GM19438 (cell line): Measurements from ENCODE around the gene JPT2.

Experiments used
- ATAC-seq: cut with Tn5 transposase; IDR thresholded peaks from one replicate; pipeline ENCODE4 v1.9.1; 2021; ENCODE audit warnings: low read depth; ENCODE audit not compliant: unreplicated experiment

Gene JPT2

GRCh38 chr16:1651094-1651973 lies 26.7 kb upstream of the JPT2 start:
- ATAC-seq = no peak

- no peak for ATAC-seq
Measured at GRCh38 chr16:1651974-1652312, 26.1 kb upstream of the JPT2 start.

DNA sequence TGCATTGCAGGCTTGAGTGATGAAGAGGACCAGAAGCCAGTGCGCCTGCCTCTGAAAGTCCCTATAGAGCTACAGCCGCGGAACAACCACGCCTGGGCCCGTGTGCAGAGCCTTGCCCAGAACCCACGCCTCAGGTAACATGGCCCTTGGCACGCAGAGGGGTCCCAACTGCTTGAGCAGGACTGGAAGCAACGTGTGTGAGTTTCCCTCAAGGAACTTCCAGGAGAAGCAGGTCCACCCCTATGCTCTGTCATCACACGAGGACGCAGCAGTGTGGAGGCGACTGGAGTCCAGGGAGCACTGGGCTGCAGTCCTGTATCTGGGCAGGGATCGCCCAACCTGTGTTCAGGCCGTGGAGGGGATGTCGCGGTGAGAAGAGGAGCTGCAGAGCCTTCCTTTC lies 25.1 kb upstream of the JPT2 start:
- no peak for ATAC-seq

- ATAC-seq = no peak
Measured at GRCh38 chr16:1654505-1655268, 23.4 kb upstream of the JPT2 start.

- ATAC-seq = no peak
Measured at GRCh38 chr16:1655269-1655807, 22.7 kb upstream of the JPT2 start.

DNA sequence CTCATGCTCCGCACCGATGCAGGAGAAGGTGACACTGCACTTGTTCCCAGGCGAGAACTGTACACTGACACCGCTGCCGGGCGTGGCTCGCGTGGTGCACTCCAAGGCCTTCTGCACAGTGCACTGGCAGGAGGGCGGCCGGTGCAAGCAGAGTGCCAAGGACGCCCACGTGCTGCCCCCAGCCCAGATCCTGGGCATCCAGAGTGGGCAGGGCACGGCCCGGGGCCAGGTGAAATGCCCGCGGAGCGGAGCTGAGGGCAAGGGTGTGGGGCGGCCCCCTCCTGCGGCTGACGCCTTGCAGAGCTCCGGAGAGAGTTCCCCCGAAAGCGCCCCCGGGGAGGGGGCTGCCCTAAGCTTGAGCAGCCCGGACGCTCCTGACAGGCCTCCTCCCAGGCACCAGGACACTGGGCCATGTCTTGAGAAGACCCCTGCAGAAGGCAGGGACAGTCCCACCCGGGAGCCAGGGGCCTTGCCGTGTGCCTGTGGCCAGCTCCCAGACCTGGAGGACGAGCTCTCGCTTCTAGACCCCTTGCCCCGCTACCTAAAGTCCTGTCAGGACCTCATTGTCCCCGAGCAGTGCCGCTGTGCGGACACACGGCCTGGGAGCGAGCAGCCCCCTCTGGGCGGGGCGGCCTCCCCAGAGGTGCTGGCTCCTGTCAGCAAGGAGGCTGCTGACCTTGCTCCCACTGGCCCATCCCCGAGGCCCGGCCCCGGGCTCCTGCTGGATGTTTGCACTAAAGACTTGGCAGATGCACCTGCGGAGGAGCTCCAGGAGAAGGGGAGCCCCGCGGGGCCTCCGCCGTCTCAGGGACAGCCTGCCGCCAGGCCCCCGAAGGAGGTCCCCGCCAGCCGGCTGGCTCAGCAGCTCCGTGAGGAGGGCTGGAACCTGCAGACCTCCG lies 21.9 kb upstream of the JPT2 start:
- ATAC-seq = no peak

DNA sequence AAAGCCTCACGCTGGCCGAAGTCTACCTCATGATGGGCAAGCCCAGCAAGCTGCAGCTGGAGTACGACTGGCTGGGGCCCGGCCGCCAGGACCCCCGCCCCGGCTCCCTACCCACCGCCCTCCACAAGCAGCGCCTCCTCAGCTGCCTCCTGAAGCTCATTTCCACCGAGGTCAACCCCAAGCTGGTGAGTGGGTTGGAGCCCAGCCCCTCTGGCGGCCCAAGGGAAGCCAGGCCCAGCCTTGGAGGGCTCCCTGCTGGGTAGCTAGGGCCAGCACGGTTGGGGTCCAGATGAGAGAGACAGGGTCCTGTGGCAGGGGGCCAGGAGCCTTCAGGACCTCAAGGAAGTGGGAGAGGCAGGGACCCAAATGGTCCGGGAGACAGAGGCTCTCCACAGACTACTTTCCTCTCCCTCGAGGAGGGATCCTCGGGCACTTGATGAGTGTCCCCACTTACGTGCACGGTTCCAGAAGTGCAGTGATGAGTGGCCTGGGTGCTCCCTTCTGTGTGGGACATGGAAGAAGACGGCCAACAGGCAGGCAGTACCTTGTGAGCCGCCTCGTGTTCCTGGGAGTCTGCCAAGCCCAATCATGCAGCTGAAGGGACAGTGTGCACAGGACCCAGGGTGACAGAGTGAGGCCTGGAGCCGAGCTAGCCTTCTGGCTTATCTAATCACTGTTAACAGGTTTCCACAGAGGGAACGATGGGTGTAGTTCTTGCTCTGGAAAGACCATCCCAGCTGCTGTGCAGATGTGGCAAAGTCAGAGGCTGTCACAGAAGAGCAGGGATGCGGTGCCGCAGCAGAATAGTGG lies 21.1 kb upstream of the JPT2 start:
- no peak for ATAC-seq

DNA sequence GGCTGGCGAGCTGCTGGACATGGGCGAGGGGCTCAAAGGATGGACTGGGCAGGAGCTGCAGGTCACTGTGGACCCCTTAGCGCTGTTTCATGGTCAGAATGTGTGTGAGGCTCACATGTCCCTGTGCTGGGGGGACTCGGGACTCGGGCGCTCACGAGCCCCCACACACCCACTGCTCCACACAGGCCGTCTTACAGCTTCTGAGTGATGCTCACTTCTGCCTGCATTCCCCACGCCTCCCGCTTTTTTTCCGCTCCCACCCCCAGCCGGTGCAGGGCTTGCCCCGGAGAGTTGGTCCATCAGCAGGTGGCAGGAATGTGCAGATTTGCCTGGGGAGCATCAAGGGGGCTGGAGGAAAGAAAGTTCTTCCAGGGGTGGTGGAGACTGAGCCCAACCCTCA lies 20.2 kb upstream of the JPT2 start:
- no peak for ATAC-seq

DNA sequence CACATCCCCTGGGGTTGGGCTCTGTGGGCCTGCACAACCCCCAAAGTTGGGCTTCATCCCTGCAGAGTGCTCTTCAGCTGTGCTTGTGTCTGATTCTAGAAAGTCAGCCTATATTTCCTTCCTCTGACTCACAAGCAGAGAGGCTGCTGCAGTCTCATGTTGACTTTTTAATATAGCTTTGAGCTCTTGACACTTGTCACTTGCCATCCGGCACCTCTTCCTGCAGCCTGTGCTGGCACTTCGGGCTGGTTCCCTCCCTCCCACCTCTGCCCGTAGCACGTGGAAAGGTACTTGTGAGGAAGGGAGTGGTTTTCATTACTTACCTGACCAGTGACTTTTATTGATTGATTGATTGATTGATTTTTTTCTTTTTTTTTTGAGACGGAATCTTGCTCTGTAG lies 19.0 kb upstream of the JPT2 start:
- ATAC-seq = no peak

DNA sequence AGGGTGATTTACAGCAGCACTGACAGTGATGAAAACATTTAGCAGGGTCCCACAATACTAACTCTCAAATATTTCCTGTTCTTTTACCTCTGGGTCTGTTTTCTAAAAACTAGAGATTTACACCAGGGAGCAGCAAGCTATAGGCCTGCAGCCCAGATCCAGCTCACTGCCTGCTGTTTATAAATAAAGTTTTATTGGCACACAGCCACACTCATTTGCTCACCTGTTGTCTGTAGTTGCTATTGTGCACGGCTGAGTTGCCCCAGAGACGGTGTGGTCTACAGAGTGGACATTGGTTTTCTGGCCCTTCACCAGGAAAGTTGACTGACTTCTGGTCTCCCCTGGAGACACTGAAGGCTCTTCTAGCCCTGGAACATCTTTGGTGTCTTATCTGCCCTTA lies 16.3 kb upstream of the JPT2 start:
- no peak for ATAC-seq

DNA sequence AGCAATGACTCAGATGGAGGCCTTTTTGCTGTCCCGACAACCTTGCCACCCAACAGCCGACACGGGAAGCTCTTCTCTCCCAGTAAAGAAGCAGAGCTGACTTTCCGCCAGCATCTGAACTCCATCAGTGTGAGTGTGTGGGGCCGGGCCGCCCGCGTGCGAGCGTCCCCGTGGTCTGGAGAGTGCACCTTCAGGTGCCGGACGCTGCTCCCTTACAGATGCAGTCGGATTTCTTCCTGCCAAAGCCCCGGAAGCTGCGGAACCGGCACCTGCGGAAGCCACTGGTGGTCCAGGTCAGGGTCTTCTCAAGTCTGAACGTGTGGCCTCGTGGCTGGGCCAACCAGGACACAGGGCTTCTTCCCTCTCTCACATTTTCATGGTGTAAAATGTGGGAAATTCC lies 15.5 kb upstream of the JPT2 start:
- ATAC-seq = no peak

- no peak for ATAC-seq
Measured at GRCh38 chr16:1665829-1666228, 12.2 kb upstream of the JPT2 start.

DNA sequence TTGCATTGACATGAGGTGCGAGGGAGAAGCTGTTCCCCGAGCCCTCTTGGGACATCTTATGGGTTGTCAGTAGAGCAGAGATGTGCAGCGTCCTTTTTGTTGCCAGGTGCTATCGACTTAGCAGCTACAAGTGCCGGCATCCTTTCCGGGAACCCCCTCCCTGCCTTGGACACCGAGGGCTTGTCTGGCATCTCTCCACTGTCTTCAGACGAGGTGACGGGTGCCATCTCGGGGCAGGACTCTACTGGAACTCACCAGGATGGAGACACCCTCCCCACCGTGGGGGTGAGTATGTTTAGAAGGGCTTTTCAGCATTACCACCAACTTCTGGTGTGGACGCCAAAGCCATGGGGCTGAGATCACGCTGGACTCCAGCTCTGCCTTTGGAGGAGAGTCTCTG lies 11.8 kb upstream of the JPT2 start:
- no peak for ATAC-seq

GRCh38 chr16:1667271-1667670 lies 10.8 kb upstream of the JPT2 start:
- no peak for ATAC-seq

DNA sequence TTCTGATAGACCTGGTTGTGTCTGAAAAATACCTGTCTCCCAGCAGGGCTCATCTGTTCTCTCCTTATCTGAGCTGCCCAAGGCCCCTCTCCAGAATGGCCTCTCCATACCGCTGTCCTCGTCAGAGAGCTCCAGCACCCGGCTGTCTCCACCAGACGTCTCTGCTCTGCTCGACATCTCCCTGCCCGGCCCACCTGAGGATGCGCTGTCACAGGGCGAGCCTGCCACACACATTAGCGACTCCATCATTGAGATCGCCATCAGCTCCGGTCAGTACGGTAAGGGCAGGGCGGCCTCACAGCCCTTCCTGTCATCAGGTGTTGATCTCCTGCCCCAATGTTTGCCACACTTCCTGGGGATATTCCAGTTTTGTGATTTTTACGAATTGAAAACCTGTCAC lies 10.2 kb upstream of the JPT2 start:
- no peak for ATAC-seq

- no peak for ATAC-seq
Measured at GRCh38 chr16:1668612-1669319, 9.3 kb upstream of the JPT2 start.

GRCh38 chr16:1669698-1670097 lies 8.4 kb upstream of the JPT2 start:
- ATAC-seq = no peak

DNA sequence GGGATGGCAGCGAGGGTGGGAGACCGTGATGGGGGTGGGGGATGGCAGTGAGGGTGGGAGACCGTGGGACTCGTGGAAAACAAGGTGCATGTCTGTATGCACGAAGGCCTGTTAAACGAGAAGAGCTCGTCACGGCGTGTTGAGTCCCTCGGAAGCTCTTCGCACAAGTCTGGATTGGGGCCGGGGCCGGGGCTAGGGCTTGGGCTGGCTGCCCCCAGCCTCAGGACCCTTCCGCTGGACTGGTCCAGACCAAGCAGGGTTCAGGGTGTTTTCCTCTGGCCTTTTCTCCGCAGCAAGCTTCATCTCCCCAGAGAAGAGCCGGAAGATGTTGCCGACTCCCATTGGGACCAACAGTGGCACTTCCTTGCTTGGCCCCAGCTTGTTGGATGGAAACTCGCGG lies 7.7 kb upstream of the JPT2 start:
- ATAC-seq = no peak

GRCh38 chr16:1670866-1671265 lies 7.2 kb upstream of the JPT2 start:
- no peak for ATAC-seq
